A549 (cell line): ENCODE data around the gene KCNA3. TPM values are rescaled to one million over a fixed set of nuclear protein-coding genes. Genes with fewer than 3 reads are reported as not detected.

Experiments
- ATAC-seq, 2 experiments: fragments of 200-7000 bp in 1 of 2; fragments of >200 bp in 1 of 2; cut with Nextera tagmentation in 1 of 2; cut with Tn5 transposase in 1 of 2; 3 replicates each; pipeline versions ENCODE4 v1.8.0 to v1.9.1; 2018 to 2020; ENCODE audit warnings: mild to moderate bottlenecking in 1 of 2, moderate library complexity in 1 of 2
- CTCF ChIA-PET: fragments of 300-600 bp; sonication (Branson Sonifier 250); formaldehyde crosslinking; extraction: SDS; loops from one replicate; lab custom pipeline; 2021; ENCODE audit warnings: antibody characterized with exemption, inconsistent platforms; lab: Yijun Ruan, JAX
- POLR2A ChIA-PET: fragments of 350-600 bp; formaldehyde crosslinking; extraction: SDS; loops from one replicate; lab custom pipeline; 2021; ENCODE audit warnings: antibody characterized with exemption, inconsistent platforms; lab: Yijun Ruan, JAX
- DNase-seq, 2 experiments: peaks; one replicate each; pipeline versions ENCODE4 v3.0.0 to v3.0.0-alpha.2; 2011 to 2016; ENCODE audit warnings: low read depth in 1 of 2, low spot score in 1 of 2
- FAIRE-seq: peaks from 2 replicates; lab custom pipeline; 2011; peaks lifted over from hg19 to GRCh38; lab: Jason Lieb, UNC
- H3K27ac ChIP-seq, 2 experiments: fragments of >200 bp; sonication (Bioruptor Twin); formaldehyde crosslinking; 3 replicates each; pipeline ENCODE4 v1.5.1; 2016 to 2017
- H3K4me1 ChIP-seq: fragments of >200 bp; sonication (Bioruptor Twin); formaldehyde crosslinking; 3 replicates; pipeline ENCODE4 v1.6.1; 2016
- H3K4me2 ChIP-seq: fragments of >200 bp; sonication (Bioruptor Twin); formaldehyde crosslinking; 3 replicates; pipeline ENCODE4 v1.6.1; 2016
- H3K4me3 ChIP-seq: fragments of >200 bp; sonication (Bioruptor Twin); formaldehyde crosslinking; 3 replicates; pipeline ENCODE4 v1.5.1; 2016
- H3K9me3 ChIP-seq: fragments of >200 bp; sonication (Bioruptor Twin); formaldehyde crosslinking; 3 replicates; pipeline ENCODE4 v1.6.1; 2016
- BHLHE40 ChIP-seq: IDR thresholded peaks from 2 replicates; pipeline ENCODE4 v1.6.1; 2012; ENCODE audit warnings: low read depth, low read length, inconsistent platforms
- CBX2 ChIP-seq: fragments of 200-600 bp; sonication (generic); IDR thresholded peaks from 2 replicates; pipeline ENCODE4 v1.6.1; 2016; ENCODE audit warnings: low read depth, mild to moderate bottlenecking, borderline replicate concordance
- CEBPB ChIP-seq, 2 experiments: fragments of >200 bp in 1 of 2; sonication (Bioruptor Twin) in 1 of 2; formaldehyde crosslinking in 1 of 2; IDR thresholded peaks; 2 replicates each; pipeline ENCODE4 v1.6.1; 2012 to 2016
- EHF ChIP-seq: fragments of 250-450 bp; sonication (Bioruptor Pico); IDR thresholded peaks from 2 replicates; pipeline ENCODE4 v1.5.0; 2020; ENCODE audit warnings: mild to moderate bottlenecking
- FOSB ChIP-seq: fragments of 250-450 bp; sonication (Bioruptor Pico); IDR thresholded peaks from 2 replicates; pipeline ENCODE4 v1.5.0; 2020; ENCODE audit warnings: mild to moderate bottlenecking, moderate library complexity
- GATA3 ChIP-seq: IDR thresholded peaks from 2 replicates; pipeline ENCODE4 v1.6.1; 2012; ENCODE audit warnings: borderline replicate concordance
- HDAC2 ChIP-seq: fragments of 200-600 bp; sonication (generic); IDR thresholded peaks from 2 replicates; pipeline ENCODE4 v1.6.1; 2016
- HEYL ChIP-seq: fragments of 250-450 bp; sonication (Bioruptor Pico); IDR thresholded peaks from 2 replicates; pipeline ENCODE4 v1.8.0; 2021; ENCODE audit warnings: mild to moderate bottlenecking, moderate library complexity
- HOXA7 ChIP-seq: fragments of 250-450 bp; sonication (Bioruptor Pico); IDR thresholded peaks from 2 replicates; pipeline ENCODE4 v1.5.0; 2020; ENCODE audit warnings: mild to moderate bottlenecking, moderate library complexity
- JUN ChIP-seq, 2 experiments: fragments of >200 bp; sonication (Bioruptor Twin); formaldehyde crosslinking; IDR thresholded peaks; 2 replicates in 1 of 2; 3 replicates in 1 of 2; pipeline ENCODE4 v1.6.1; 2016 to 2017
- KDM1A ChIP-seq: fragments of 200-600 bp; sonication (generic); IDR thresholded peaks from 2 replicates; pipeline ENCODE4 v1.6.1; 2016; ENCODE audit warnings: low read depth, mild to moderate bottlenecking
- MAZ ChIP-seq: fragments of 150-350 bp; IDR thresholded peaks from 2 replicates; pipeline ENCODE4 v1.6.1; 2014; ENCODE audit warnings: antibody characterized with exemption, low read depth, low read length, borderline replicate concordance
- NFE2L2 ChIP-seq: fragments of 150-350 bp; conservative IDR thresholded peaks from 2 replicates; pipeline ENCODE4 v1.6.1; 2014; ENCODE audit warnings: low read length
- POLR2A ChIP-seq: IDR thresholded peaks from 2 replicates; pipeline ENCODE4 v1.6.1; 2012; ENCODE audit warnings: mild to moderate bottlenecking, low read length
- POLR2AphosphoS2 ChIP-seq: conservative IDR thresholded peaks from 2 replicates; pipeline ENCODE4 v1.6.1; 2012; ENCODE audit warnings: low read length, improper control_type of control experiment, inconsistent platforms
- RCOR1 ChIP-seq: fragments of 150-350 bp; IDR thresholded peaks from 2 replicates; pipeline ENCODE4 v1.6.1; 2014; ENCODE audit warnings: antibody characterized with exemption, low read length, low read depth
- RFX5 ChIP-seq: fragments of 450-650 bp; IDR thresholded peaks from 2 replicates; pipeline ENCODE4 v1.7.1; 2014; ENCODE audit warnings: antibody characterized with exemption, mild to moderate bottlenecking, moderate library complexity
- RNF2 ChIP-seq: fragments of 200-600 bp; sonication (generic); IDR thresholded peaks from 2 replicates; pipeline ENCODE4 v1.6.1; 2016; ENCODE audit warnings: low read depth, mild to moderate bottlenecking, antibody characterized with exemption, moderate library complexity, borderline replicate concordance
- SMC3 ChIP-seq: fragments of >200 bp; sonication (Bioruptor Twin); formaldehyde crosslinking; IDR thresholded peaks from 3 replicates; pipeline ENCODE4 v1.6.1; 2018; ENCODE audit warnings: inconsistent platforms
- USF2 ChIP-seq: fragments of 450-650 bp; IDR thresholded peaks from 2 replicates; pipeline ENCODE4 v1.6.1; 2014; ENCODE audit warnings: antibody characterized with exemption
- ZC3H11A ChIP-seq: fragments of 450-650 bp; IDR thresholded peaks from 2 replicates; pipeline ENCODE4 v1.6.1; 2014; ENCODE audit warnings: antibody characterized with exemption, mild to moderate bottlenecking
- ZFP36 ChIP-seq: fragments of 450-650 bp; IDR thresholded peaks from 2 replicates; pipeline ENCODE4 v1.6.1; 2014; ENCODE audit warnings: borderline replicate concordance; ENCODE audit not compliant: partially characterized antibody
- ZNF302 ChIP-seq: fragments of 250-450 bp; sonication (Bioruptor Pico); IDR thresholded peaks from 2 replicates; pipeline ENCODE4 v1.9.0; 2021; ENCODE audit warnings: inconsistent platforms, mild to moderate bottlenecking, moderate library complexity
- ZSCAN20 ChIP-seq: fragments of 250-450 bp; sonication (Bioruptor Pico); IDR thresholded peaks from 2 replicates; pipeline ENCODE4 v1.8.0; 2022; ENCODE audit warnings: mild to moderate bottlenecking, moderate library complexity
- WGBS: methylation state at CpG from one replicate; pipeline ENCODE4 v1.1.6; 2017; ENCODE audit errors: missing lambda C conversion rate; 5-methylcytosine and 5-hydroxymethylcytosine counted together
- polyA plus RNA-seq, 4 experiments: library from polyadenylated mRNA; depleted of rRNA in 3 of 4; stranded (reverse); fragments of >200 nt; fragmentation: RNase III in 1 of 4; extraction: RNeasy Plus Mini Kit Qiagen cat#74134 plus additional on column Dnase treatment in 1 of 4; gene quantifications; 2 replicates in 3 of 4; 3 replicates in 1 of 4; pipeline ENCODE4 v1.2.3, GENCODE V29; 2011 to 2017
- TF ChIP-seq, protein P1 (sequence below): fragments of 200-600 bp; sonication (generic); IDR thresholded peaks from 2 replicates; pipeline ENCODE4 v1.6.1; 2016; ENCODE audit warnings: antibody characterized with exemption, mild to moderate bottlenecking, moderate library complexity
- TF ChIP-seq, protein P2 (sequence below): fragments of 250-450 bp; sonication (Bioruptor Pico); IDR thresholded peaks from 2 replicates; pipeline ENCODE4 v1.5.0; 2021; ENCODE audit warnings: mild to moderate bottlenecking, moderate library complexity, borderline replicate concordance
- TF ChIP-seq, protein P3 (sequence below): fragments of >200 bp; sonication (Bioruptor Twin); formaldehyde crosslinking; IDR thresholded peaks from 2 replicates; pipeline ENCODE4 v1.6.1; 2016

The KCNA3 gene
- polyA plus RNA-seq, 2 of the 4 experiments (the other 2 are of a cell fraction) = not detected

- Histone ChIP-seq H3K27ac (no peak overlapping the region), H3K4me2 (no peak overlapping the region), H3K4me1 (no peaks in the 10 kb centered on the region), H3K9me3 (no peaks in the 10 kb centered on the region), H3K4me3 (no peak overlapping the region)
- DNase-seq = no peak
- CTCF ChIA-PET = interaction anchor here (0.8 to 4.3 kb wide), 4 partner anchors 15 to 149 kb away, joined by 3 to 28 read pairs (median 6); no protein-coding TSS in a partner anchor
- POLR2A ChIA-PET = no interaction called here
- ATAC-seq = no peak
- TF ChIP-seq POLR2A (no peak), HDAC2 (no peak), EHF (no peak), KDM1A (no peak), HOXA7 (no peak), NFE2L2 (no peak), RNF2 (no peak), FOSB (CRISPR knock-in tag) (no peak), HEYL (CRISPR knock-in tag) (no peak)
- TF ChIP-seq, protein P1, sequence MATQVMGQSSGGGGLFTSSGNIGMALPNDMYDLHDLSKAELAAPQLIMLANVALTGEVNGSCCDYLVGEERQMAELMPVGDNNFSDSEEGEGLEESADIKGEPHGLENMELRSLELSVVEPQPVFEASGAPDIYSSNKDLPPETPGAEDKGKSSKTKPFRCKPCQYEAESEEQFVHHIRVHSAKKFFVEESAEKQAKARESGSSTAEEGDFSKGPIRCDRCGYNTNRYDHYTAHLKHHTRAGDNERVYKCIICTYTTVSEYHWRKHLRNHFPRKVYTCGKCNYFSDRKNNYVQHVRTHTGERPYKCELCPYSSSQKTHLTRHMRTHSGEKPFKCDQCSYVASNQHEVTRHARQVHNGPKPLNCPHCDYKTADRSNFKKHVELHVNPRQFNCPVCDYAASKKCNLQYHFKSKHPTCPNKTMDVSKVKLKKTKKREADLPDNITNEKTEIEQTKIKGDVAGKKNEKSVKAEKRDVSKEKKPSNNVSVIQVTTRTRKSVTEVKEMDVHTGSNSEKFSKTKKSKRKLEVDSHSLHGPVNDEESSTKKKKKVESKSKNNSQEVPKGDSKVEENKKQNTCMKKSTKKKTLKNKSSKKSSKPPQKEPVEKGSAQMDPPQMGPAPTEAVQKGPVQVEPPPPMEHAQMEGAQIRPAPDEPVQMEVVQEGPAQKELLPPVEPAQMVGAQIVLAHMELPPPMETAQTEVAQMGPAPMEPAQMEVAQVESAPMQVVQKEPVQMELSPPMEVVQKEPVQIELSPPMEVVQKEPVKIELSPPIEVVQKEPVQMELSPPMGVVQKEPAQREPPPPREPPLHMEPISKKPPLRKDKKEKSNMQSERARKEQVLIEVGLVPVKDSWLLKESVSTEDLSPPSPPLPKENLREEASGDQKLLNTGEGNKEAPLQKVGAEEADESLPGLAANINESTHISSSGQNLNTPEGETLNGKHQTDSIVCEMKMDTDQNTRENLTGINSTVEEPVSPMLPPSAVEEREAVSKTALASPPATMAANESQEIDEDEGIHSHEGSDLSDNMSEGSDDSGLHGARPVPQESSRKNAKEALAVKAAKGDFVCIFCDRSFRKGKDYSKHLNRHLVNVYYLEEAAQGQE = no peak
- no peak for FAIRE-seq
- WGBS = 0% methylated on average over 1 of the region's 1 CpG
Observed at GRCh38 chr1:110634086-110634454, 40.7 kb downstream of the KCNA3 start.

DNA sequence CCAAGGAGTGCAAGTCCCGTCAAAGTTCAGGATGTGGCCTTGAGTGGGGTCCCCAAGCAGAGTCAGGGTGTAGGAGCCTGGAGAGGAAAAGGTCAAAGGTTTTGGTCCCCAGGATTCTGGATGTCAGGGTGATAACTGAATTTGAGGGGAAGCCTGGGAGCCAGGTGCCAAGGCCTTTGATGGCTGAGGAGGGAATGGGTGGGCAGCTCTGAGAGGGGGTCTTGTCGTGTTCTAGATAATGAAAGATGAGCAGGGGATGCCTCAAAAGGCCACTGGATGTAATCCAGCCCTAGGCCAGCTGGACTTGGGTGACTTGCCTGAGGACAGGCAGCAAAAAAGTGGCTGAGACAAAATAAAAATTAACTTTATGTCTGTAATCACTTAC lies 41.1 kb downstream of the KCNA3 start:
- CTCF ChIA-PET = interaction anchor here (1.0 to 4.3 kb wide), 3 partner anchors 14 to 149 kb away, joined by 3 to 28 read pairs (median 9); no protein-coding TSS in a partner anchor
- H3K4me3 ChIP-seq = no peak overlapping the region
- TF ChIP-seq ZFP36 (no peak), ZNF302 (CRISPR knock-in tag) (no peak), MAZ (no peak), USF2 (no peak), HOXA7 (no peak), CBX2 (no peak), GATA3 (no peak), RFX5 (no peak), FOSB (CRISPR knock-in tag) (no peak), POLR2AphosphoS2 (no peak), CEBPB (IDR thresholded peaks at IDR 0.05) (no peak), RCOR1 (no peak), SMC3 (no peak), JUN (IDR thresholded peaks at IDR 0.05) (no peak), ZC3H11A (no peak), BHLHE40 (no peak), ZSCAN20 (CRISPR knock-in tag) (no peak)
- TF ChIP-seq, protein P2, sequence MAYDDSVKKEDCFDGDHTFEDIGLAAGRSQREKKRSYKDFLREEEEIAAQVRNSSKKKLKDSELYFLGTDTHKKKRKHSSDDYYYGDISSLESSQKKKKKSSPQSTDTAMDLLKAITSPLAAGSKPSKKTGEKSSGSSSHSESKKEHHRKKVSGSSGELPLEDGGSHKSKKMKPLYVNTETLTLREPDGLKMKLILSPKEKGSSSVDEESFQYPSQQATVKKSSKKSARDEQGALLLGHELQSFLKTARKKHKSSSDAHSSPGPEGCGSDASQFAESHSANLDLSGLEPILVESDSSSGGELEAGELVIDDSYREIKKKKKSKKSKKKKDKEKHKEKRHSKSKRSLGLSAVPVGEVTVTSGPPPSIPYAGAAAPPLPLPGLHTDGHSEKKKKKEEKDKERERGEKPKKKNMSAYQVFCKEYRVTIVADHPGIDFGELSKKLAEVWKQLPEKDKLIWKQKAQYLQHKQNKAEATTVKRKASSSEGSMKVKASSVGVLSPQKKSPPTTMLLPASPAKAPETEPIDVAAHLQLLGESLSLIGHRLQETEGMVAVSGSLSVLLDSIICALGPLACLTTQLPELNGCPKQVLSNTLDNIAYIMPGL (CRISPR knock-in tag) = no peak
- TF ChIP-seq, protein P3, sequence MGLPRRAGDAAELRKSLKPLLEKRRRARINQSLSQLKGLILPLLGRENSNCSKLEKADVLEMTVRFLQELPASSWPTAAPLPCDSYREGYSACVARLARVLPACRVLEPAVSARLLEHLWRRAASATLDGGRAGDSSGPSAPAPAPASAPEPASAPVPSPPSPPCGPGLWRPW = no peak
- H3K4me2 ChIP-seq = no peak overlapping the region
- no peak overlapping the region for H3K27ac ChIP-seq
- FAIRE-seq (no peak), ATAC-seq (no peak), DNase-seq (no peak)
- no peaks in the 10 kb centered on the region for H3K4me1 ChIP-seq
- no peaks in the 10 kb centered on the region for H3K9me3 ChIP-seq
- POLR2A ChIA-PET = no interaction called here
- 23% methylated on average over 2 of the region's 2 CpGs for WGBS
